ENCODE results near the gene MGAT5. TPM values are rescaled to one million over a fixed set of nuclear protein-coding genes. Genes with fewer than 3 reads are reported as not detected.

Gene MGAT5
- total RNA-seq, 1 experiment from 2014 or later: 52.4 TPM

DNA sequence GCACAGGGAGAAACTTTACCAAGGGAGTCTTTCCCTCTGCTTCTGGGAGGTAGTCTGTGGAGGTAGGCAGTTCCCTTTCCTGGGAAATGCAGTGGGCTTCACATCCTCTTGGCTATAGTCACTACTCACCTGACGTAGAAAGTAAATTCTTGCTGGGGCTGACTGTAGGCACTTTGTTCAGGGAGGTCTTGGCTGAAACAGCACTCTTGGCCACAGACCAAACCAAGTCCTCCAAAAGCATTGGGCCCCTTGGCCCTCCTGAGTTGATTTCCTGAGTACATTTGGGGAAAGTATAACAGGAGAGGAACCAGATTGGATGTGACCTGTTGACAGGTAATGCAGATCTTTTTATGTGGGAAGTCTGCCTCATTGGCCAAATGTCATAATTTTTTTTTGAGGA, 108.9 kb downstream of the MGAT5 start (continued):
- no peak for TF ChIP-seq ARID4B (CRISPR knock-in tag; IDR thresholded peaks at IDR 0.05; ENCODE audit: borderline replicate concordance)
- no peak for TF ChIP-seq E2F1 (CRISPR knock-in tag; IDR thresholded peaks at IDR 0.05)
- no peak for TF ChIP-seq JAZF1 (CRISPR knock-in tag; IDR thresholded peaks at IDR 0.05)
- no peak for TF ChIP-seq HMGA2 (CRISPR knock-in tag; IDR thresholded peaks at IDR 0.05)
- no peak for TF ChIP-seq ZNF121 (CRISPR knock-in tag; IDR thresholded peaks at IDR 0.05)

DNA sequence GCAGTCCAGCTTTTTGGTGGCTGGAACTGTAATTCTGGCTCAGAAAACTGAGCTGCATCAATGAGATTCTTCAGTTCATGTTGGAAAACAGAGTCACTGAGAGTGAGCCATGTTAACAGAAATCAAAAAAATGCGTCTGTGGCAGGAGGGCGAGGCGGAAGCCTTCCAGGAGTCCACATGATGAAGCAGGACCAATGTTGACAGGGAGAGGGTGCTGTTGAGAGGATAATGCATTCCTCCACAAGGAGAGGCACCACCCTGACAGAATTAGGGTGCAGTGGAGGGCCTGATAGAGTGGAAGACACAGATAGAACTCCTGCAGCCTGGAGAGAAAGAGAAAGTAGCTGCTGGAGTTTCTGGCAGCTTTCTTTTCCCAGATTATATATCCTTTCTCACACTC, 111.5 kb downstream of the MGAT5 start:
- DNase-seq (ENCODE audit: low spot score) (peak; percentile 24), ATAC-seq (peak; percentile 91)
- Mint-ChIP-seq H3K27ac (peak overlapping the region; percentile 77; the same call in 1 of the 2 replicates), H3K9me3 (no peaks in the 10 kb centered on the region), H3K4me3 (no peak overlapping the region), H3K4me1 (peaks cover 4% of the 10 kb centered on the region), H3K36me3 (peaks cover 7% of the 10 kb centered on the region; the same call in 1 of the 2 replicates), H3K27me3 (ENCODE audit: low read depth) (no peaks in the 10 kb centered on the region)
- TF ChIP-seq JUN (CRISPR knock-in tag; IDR thresholded peaks at IDR 0.05) (no peak), FOXP4 (CRISPR knock-in tag; IDR thresholded peaks at IDR 0.05) (no peak), E2F1 (CRISPR knock-in tag; IDR thresholded peaks at IDR 0.05) (no peak), STAT6 (CRISPR knock-in tag; conservative IDR thresholded peaks at IDR 0.05; ENCODE audit: low read depth) (no peak), ZNF532 (CRISPR knock-in tag; IDR thresholded peaks at IDR 0.05; ENCODE audit: borderline replicate concordance) (no peak)
- TF ChIP-seq, protein P1, sequence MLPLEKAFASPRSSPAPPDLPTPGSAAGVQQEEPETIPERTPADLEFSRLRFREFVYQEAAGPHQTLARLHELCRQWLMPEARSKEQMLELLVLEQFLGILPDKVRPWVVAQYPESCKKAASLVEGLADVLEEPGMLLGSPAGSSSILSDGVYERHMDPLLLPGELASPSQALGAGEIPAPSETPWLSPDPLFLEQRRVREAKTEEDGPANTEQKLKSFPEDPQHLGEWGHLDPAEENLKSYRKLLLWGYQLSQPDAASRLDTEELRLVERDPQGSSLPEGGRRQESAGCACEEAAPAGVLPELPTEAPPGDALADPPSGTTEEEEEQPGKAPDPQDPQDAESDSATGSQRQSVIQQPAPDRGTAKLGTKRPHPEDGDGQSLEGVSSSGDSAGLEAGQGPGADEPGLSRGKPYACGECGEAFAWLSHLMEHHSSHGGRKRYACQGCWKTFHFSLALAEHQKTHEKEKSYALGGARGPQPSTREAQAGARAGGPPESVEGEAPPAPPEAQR (CRISPR knock-in tag; IDR thresholded peaks at IDR 0.05): no peak
- TF ChIP-seq, protein P2, sequence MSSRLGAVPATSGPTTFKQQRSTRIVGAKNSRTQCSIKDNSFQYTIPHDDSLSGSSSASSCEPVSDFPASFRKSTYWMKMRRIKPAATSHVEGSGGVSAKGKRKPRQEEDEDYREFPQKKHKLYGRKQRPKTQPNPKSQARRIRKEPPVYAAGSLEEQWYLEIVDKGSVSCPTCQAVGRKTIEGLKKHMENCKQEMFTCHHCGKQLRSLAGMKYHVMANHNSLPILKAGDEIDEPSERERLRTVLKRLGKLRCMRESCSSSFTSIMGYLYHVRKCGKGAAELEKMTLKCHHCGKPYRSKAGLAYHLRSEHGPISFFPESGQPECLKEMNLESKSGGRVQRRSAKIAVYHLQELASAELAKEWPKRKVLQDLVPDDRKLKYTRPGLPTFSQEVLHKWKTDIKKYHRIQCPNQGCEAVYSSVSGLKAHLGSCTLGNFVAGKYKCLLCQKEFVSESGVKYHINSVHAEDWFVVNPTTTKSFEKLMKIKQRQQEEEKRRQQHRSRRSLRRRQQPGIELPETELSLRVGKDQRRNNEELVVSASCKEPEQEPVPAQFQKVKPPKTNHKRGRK (CRISPR knock-in tag; IDR thresholded peaks at IDR 0.05; ENCODE audit: borderline replicate concordance): no peak
- TF ChIP-seq, protein P3, sequence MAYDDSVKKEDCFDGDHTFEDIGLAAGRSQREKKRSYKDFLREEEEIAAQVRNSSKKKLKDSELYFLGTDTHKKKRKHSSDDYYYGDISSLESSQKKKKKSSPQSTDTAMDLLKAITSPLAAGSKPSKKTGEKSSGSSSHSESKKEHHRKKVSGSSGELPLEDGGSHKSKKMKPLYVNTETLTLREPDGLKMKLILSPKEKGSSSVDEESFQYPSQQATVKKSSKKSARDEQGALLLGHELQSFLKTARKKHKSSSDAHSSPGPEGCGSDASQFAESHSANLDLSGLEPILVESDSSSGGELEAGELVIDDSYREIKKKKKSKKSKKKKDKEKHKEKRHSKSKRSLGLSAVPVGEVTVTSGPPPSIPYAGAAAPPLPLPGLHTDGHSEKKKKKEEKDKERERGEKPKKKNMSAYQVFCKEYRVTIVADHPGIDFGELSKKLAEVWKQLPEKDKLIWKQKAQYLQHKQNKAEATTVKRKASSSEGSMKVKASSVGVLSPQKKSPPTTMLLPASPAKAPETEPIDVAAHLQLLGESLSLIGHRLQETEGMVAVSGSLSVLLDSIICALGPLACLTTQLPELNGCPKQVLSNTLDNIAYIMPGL (CRISPR knock-in tag; IDR thresholded peaks at IDR 0.05): no peak
- ChIA-PET CTCF (interaction anchor here (1.6 to 4.2 kb wide), 3 partner anchors 46 to 85 kb away, joined by 6 to 22 read pairs (median 9); no protein-coding TSS in a partner anchor), POLR2A (no interaction called here)
